ENCODE measurements around the gene GJB4. TPM values are rescaled to one million over a fixed set of nuclear protein-coding genes. Genes with fewer than 3 reads are reported as not detected.

GJB4 gene
- total RNA-seq, 2 donors from 2014 or later = 0.08 to 0.44 TPM

GRCh38 chr1:34779005-34779404, 19.5 kb downstream of the GJB4 start:
- no peak overlapping the region for H3K27ac ChIP-seq
- peaks cover 12% of the 10 kb centered on the region for H3K27me3 ChIP-seq
- TF ChIP-seq CTCF (IDR thresholded peaks at IDR 0.05) = no peak
- intact Hi-C loops (cut with DNase I) = no loop called here
- no peak overlapping the region for H3K9ac ChIP-seq (ENCODE audit: low read depth in 2 of 2, low read length in 2 of 2)
- no peaks in the 10 kb centered on the region for H3K9me3 ChIP-seq
- no peak for DNase-seq
- no peaks in the 10 kb centered on the region for H3K36me3 ChIP-seq
- H3K4me3 ChIP-seq = no peak overlapping the region
- H3K4me1 ChIP-seq = no peaks in the 10 kb centered on the region

- intact Hi-C loops (cut with DNase I) = no loop called here
- TF ChIP-seq CTCF (IDR thresholded peaks at IDR 0.05) = no peak
- Histone ChIP-seq H3K4me1 (no peaks in the 10 kb centered on the region), H3K4me3 (no peak overlapping the region), H3K9me3 (no peaks in the 10 kb centered on the region), H3K27me3 (peaks cover 12% of the 10 kb centered on the region), H3K36me3 (no peaks in the 10 kb centered on the region), H3K27ac (no peak overlapping the region), H3K9ac (ENCODE audit: low read depth in 2 of 2, low read length in 2 of 2) (no peak overlapping the region)
- DNase-seq = no peak
These were observed 20.0 kb downstream of the GJB4 start for GRCh38 chr1:34779526-34779925.

- Histone ChIP-seq H3K9ac (ENCODE audit: low read depth in 2 of 2, low read length in 2 of 2) (no peak overlapping the region), H3K27me3 (peaks cover 12% of the 10 kb centered on the region), H3K4me3 (no peak overlapping the region), H3K36me3 (no peaks in the 10 kb centered on the region), H3K4me1 (no peaks in the 10 kb centered on the region), H3K9me3 (no peaks in the 10 kb centered on the region), H3K27ac (no peak overlapping the region)
- TF ChIP-seq CTCF (IDR thresholded peaks at IDR 0.05) = no peak
- DNase-seq = no peak
- intact Hi-C loops (cut with DNase I) = no loop called here
These were observed 20.4 kb downstream of the GJB4 start for GRCh38 chr1:34779962-34780361.

GRCh38 chr1:34780528-34780927, 21.0 kb downstream of the GJB4 start:
- no peaks in the 10 kb centered on the region for H3K9me3 ChIP-seq
- no peak overlapping the region for H3K27ac ChIP-seq
- peaks cover 12% of the 10 kb centered on the region for H3K27me3 ChIP-seq
- intact Hi-C loops (cut with DNase I) = no loop called here
- H3K36me3 ChIP-seq = no peaks in the 10 kb centered on the region
- peak; percentile 40 for DNase-seq
- no peak overlapping the region for H3K4me3 ChIP-seq
- TF ChIP-seq CTCF (IDR thresholded peaks at IDR 0.05) = no peak
- no peaks in the 10 kb centered on the region for H3K4me1 ChIP-seq
- no peak overlapping the region for H3K9ac ChIP-seq (ENCODE audit: low read depth in 2 of 2, low read length in 2 of 2)

GRCh38 chr1:34781071-34781843, 21.7 kb downstream of the GJB4 start, which contains the start of gene GJB3:
Gene GJB3, plus strand, starts transcription at chr1:34781214. Its CDS starts 3,549 bp downstream, at chr1:34784763.
- H3K9ac ChIP-seq (ENCODE audit: low read depth in 2 of 2, low read length in 2 of 2) = peak within 1 kb of the TSS; percentile 50 to 53
- H3K4me3 ChIP-seq = peak within 1 kb of the TSS; percentile 31
- H3K9me3 ChIP-seq = no peaks in the 10 kb centered on the region
- peak; percentile 47 for DNase-seq
- H3K36me3 ChIP-seq = no peaks in the 10 kb centered on the region
- peaks cover 12% of the 10 kb centered on the region for H3K27me3 ChIP-seq
- no peak for TF ChIP-seq CTCF (IDR thresholded peaks at IDR 0.05)
- peak within 1 kb of the TSS; percentile 58 for H3K27ac ChIP-seq
- intact Hi-C loops (cut with DNase I) = no loop called here
- no peaks in the 10 kb centered on the region for H3K4me1 ChIP-seq
